Measurements from ENCODE around the gene DCUN1D5.
"Not testable (repeated sequence)": the region's sequence is repeated elsewhere in the genome, so short reads cannot be mapped to it uniquely, and the experiment has no call there.

The DCUN1D5 gene

DNA sequence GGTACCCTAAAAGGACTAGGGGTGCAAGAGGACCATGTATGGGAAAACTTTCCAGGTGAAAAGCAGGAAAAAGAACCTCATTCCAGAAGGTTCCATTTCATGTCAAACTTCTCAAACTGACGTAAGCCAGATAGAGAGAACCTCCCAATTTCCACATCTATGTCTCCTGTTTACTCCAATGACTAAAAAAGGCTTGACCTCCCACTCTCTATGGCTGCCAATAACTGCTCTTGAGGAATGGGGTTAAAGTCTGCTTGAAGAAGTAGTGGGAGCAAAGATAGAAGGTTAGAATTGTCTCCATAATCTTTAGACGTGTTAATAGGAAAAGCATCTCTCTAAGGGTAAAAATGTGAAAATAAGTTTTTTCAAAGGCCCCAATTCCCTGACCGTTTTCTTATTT is 38.0 kb downstream of the DCUN1D5 start:
- DNase-seq, result no peak

DNA sequence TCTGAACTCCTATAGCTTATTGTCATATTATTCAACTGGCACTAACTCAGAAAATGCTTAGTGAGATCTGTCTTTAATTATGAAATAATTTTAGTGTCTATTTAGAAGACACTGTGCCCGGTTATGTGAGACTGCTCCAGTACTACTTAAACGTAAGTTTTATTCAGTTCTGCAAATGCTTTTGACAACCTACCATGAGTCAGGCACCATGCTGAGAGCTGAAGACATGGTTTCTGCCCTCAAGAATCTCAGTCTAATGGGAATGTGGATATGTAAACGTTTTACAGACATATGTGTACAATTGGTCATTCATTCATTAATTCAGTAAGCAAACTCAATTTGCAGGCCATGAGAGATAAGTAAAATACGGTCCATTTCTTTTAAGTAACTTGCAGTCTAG is 40.0 kb downstream of the DCUN1D5 start:
- DNase-seq, result peak; percentile 50

DNA sequence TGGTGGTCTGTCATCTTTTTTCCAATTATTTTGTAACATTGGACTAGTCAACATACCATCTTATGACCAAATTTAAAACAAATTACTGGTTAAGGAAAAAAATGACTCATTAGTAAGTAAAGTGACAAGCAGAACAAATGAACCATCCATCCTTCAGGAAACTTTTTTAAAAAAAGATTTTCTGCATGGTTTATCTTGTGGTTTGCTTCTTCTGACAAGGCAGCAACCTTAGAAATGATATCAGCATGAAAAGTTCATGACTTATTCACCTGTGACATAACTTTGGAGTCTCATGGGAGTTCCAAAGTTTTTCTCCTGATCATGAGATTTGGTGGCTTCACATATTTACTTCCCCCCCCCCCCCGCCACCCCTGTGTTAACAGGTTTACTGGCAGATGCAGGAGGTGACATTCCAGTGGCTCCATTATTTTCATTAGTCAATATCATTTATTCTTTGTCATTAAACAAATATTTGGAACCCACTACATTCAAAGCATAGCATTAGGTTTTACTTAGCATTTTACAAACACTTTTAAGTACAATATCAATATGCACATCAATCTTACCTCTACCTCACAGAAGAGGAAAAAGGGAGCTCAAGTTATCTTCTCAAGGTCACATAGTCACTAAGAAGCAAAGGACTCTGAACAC is 40.7 kb downstream of the DCUN1D5 start:
- peak; percentile 6 for DNase-seq

DNA sequence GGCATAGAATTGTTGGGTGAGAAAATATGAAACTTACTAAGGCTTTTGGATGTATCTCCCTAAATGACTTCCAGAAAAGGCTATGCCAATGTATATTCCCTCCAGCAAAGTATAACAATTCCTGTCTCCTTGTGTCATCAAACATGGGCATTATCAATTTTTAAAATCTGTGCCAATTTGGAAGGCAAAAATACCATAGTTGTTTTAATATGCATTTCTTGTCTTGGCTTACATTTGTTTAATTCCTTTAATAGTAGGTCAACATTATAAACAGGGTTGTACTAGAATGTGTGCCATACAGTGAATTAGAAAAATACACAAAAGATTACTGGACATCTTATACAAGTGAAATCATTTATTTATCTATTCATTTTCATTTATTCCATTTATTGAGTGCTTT is 41.6 kb downstream of the DCUN1D5 start:
- DNase-seq, result peak; percentile 4

DNA sequence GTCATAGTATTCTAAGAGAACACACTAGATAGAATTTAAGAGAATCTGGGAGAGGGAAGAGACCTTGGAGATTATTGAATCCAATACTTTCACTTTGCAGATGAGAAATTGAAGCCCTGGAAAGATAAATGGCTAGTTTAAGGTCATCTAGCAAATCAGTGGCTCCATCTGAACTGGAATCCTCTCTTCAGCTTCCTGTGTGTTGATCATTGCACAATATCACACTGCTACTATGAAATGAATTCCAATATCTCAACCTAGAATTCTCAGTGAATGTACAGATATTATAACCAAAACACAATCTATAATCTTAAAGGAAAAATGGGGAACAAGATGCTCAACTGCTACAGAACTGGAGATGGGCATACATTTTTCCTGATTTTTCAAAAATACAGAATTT is 44.1 kb downstream of the DCUN1D5 start:
- peak; percentile 6 for DNase-seq

DNA sequence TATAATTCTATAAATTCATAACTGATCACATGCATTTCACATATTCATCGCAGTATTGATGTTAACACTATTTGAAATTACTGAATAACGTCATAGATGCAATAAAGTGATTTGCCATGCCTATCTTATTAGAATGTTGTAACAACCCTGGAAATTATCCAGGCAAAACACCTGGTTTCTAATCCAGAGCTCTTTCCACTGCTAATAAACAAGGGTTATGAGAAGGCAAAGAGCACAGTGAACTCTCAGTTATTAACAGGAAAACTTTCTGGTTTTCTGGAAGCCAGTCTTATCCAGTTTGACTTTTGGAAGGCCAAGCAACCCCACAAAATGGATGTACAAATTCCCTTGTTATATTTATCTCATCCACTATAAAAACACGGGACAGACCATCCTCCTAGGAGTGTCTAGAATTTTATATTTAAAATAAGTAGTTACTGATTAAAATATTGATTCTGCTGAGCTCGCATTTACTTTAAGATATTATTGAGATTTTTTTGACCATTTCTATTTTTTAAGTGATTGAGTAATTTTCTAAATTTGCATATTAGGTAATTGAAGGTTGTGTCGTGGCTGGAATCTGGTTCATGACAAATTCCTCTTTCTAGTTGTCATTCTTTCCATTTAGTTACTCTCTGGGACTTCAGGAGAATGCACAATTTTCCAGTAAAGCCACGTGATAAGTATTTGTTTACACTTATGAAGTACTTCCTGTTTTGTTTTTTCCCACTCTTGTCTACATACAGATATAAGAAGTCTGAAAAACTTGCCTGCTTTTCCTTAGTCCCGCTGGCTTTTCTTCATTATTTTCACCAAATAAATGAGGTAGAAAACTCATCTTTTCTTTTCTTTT is 47.9 kb downstream of the DCUN1D5 start:
- no peak for DNase-seq

DNA sequence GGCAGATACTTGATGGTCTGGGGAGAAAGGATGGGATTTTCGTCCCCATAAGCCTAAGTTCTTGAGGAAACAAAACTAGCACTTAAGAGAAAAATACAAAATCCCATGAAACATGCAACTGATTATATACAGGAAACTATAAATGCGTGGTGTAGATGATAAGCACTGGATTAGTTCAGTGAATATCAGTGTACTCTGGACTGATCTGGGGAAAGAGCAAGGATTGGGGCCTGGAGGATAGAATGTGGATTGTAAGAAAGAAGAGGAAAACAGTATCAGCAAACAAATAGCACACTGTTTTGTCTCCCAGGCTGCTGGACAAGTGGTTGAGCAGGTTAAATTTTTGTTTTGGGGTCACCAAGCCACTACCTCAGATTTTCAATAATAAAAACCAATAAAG is 49.8 kb downstream of the DCUN1D5 start:
- no peak for DNase-seq

DNA sequence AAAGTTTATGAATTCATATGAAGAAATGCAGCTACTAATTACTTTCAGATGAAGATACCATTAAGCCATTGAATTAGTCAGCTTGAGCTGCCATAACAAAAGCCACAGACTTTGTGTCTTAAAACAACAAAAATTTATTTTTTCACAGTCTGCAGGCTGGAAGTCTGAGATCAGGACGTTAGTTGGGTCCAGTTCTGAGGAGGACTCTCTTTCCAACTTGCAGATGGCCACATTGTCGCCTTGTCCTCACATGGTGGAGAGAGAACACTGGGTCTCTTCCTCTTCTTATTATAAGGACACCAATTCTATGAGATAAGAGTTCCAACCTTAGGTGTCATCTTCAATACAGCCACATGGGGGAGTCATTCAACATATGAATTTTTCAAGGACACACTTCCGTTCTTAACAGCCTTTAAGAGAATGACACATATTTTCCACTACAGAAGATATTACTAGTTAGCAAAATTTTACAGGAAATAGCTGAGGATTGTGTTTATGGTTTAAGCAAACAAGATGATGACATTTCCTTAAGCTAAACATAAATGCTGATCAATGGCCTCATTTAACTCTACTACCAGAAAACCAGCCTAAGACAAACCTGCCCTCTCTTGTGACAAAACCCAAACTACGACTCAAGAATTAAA is 56.0 kb downstream of the DCUN1D5 start:
- peak; percentile 84 for DNase-seq

DNA sequence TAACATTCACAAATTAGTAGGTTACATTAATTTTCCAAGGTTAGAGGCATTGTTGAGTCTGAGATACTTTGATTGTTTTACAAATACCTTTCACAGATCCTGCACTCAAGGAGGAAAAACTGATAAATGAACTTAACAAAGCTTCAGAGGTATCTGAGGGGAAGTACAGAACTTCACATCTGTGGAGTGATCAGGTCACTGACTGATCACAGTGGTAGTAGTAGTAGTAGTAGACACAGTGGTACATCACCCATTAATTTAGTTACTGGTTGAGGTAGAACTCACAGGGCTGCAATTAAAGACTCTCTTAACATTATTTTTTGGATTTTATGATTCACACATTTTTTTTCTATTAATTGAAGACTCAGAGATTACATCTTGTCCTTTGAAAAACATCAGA is 56.7 kb downstream of the DCUN1D5 start:
- no peak for DNase-seq

DNA sequence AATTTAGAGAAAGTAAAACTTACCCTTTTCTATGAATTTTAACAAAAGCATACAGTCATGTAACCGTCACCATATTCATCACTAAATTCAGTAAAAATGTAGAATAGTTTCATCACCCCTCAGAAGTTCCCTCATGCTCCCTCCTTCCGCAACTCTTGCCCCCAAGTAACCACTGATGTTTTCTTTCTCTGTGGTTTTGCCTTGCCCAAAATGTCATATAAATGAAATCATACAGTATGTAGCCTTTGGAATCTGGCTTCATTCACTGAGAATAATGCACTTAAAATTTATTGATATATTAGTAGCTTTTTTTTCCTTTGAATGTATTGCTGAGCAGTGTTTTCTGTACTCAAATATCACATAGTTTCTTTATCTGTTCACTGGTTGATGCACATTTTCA is 60.1 kb downstream of the DCUN1D5 start:
- DNase-seq, result peak; percentile 63

DNA sequence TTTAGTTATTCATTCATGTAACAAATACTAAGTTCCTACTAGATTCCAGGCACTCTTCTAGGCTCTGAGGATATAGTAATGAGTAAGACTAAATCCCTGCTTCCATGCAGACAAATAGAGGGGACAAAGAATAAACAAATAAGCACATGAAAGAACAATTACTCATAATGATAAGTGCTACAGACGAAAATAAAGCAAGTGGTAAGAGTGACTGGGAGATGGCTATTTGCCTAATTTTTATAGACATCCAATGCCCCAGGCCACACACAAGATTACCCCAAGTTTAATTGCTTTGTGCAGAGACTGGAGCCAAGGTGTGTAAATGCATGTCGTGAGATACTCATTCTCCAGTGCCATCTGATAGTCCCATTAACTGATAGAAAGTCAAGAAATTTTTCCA is 62.6 kb downstream of the DCUN1D5 start:
- DNase-seq, result no peak

DNA sequence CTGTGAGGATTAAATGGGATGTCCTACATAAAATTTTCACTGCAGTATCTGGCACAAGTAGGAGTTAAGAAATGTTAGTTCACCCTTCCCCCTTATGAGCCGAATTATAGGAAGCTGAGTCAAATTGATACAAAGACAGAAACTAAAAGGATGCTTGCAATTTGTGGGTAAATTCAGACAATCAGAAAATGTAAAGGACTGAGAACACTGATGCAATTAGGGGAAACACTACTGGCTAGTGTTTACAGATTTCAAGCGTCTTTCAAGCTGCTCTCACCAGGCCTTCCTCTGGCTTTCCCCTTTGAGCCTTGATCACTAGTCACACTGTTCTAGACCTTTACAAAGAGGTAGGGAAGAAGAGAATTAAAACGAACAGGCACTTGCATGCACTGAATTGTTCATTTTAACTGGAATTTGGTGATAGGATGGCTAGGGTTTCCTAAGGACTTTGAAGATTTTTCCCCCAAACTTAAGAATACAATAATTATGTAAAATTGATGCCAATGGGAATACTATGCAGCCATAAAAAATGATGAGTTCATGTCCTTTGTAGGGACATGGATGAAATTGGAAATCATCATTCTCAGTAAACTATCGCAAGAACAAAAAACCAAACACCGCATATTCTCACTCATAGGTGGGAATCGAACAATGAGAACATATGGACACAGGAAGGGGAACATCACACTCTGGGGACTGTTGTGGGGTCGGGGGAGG is 63.5 kb downstream of the DCUN1D5 start:
- not testable (repeated sequence) for DNase-seq

DNA sequence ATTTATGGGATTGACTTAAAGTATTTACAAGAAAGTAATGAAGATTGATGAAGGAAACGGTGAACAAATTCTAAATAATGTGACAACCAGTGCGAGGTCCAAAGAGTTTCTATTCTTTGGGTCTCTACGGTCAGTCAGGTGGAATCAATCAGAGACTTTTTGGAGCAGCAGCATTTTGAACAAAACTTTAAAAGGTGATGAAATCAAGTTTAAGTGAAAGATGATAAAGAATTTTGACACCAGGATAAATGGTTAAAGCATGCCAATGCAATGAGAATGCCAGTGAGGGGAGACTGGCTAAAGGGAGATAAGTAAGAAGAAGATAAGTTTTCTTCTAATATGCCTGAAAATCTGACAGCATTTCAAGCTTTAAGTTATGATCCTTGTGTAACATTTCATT is 67.9 kb downstream of the DCUN1D5 start:
- DNase-seq, result peak; percentile 14

DNA sequence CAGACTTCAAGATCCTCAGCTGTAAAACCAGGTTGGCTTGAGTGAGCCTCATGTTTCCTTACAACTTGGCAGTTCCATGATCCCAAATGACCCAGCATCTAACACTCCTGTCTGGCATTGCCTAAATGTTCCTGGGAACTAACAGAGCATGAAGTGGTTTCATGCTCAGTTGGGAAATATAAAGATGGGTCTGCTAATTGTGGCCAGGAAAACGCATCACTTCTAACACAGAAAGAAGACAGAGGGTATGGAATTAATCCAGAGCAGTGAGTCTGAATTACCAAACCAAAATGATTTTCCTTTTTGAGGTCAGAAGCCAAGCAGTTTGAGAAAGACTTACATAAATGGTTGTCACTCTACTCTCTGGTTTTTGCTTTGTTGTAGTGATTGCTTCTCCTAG is 75.9 kb downstream of the DCUN1D5 start:
- no peak for DNase-seq

DNA sequence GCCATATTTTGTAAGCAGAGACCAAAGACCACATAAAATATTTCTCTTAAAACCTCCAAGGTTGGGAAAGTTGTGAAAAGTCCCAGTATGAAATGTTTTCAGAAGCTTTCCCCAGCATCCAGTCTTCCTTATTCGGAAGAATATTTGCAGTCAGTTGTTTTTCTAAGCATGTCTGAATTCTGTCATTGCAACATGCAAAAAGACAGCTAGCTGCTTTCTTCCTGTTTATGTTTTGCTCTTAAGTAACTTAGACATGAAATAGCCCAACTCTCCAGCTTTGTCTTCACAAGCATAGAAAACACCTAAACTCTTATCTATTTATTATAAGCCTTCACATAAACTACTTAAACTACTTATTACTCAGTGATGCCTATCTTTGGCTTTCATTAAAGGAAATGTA is 78.5 kb downstream of the DCUN1D5 start:
- DNase-seq, result no peak

Measured in EL (cell line).